Measurements from ENCODE around the gene PROX1.

DNA sequence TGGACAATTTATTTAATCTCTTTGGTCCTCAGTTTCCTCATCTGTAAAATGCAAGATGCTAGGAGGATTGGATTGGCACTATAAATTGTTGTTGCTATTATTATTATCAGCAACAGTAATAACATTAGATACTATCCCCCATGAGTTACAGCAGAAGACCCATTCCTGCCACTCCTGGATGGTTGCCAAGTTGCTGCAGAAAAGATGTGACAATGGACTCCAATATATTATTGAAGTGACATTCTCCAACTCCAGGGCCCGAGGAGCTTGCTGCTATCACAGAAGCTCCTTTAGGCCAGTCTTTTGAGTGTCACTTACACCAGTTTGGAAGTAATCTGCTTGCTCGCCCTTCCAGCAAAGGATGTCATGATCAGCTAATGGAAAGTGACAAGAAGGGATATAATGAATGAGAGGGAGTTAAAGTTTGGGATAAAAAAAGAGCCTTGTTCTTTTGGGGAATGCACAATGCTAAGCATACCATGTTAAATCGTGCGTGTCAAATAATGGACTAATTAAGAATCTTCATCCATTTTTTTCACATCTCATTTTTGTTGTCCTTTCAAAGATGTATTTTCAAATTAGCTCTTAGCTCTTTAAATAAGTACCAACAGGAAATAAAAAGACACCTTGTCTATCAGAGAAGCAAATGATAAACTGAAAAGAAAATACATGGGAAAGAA lies 19.5 kb upstream of the PROX1 start:
- TF ChIP-seq, protein P1, sequence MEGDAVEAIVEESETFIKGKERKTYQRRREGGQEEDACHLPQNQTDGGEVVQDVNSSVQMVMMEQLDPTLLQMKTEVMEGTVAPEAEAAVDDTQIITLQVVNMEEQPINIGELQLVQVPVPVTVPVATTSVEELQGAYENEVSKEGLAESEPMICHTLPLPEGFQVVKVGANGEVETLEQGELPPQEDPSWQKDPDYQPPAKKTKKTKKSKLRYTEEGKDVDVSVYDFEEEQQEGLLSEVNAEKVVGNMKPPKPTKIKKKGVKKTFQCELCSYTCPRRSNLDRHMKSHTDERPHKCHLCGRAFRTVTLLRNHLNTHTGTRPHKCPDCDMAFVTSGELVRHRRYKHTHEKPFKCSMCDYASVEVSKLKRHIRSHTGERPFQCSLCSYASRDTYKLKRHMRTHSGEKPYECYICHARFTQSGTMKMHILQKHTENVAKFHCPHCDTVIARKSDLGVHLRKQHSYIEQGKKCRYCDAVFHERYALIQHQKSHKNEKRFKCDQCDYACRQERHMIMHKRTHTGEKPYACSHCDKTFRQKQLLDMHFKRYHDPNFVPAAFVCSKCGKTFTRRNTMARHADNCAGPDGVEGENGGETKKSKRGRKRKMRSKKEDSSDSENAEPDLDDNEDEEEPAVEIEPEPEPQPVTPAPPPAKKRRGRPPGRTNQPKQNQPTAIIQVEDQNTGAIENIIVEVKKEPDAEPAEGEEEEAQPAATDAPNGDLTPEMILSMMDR (IDR thresholded peaks at IDR 0.05), result no peak
- no peak for TF ChIP-seq EP300 (IDR thresholded peaks at IDR 0.05)
- no peak for TF ChIP-seq POLR2A (IDR thresholded peaks at IDR 0.05)
